GM21447 (cell line): ENCODE results near the gene CCNYL1.
"Not testable (repeated sequence)": the region's sequence is repeated elsewhere in the genome, so short reads cannot be mapped to it uniquely, and the experiment has no call there.

Source experiments
- ATAC-seq: cut with Tn5 transposase; IDR thresholded peaks from one replicate; pipeline ENCODE4 v1.9.1; 2021; ENCODE audit not compliant: unreplicated experiment

CCNYL1 gene

GRCh38 chr2:207710814-207711740, at the start of gene CCNYL1:
Gene CCNYL1 (plus strand): TSS chr2:207711640. CDS start chr2:207711897, 257 bp downstream.
- ATAC-seq, result peak; percentile 95

GRCh38 chr2:207662203-207662602, 49.2 kb upstream of the CCNYL1 start:
- peak; percentile 91 for ATAC-seq

GRCh38 chr2:207663870-207664545, 47.4 kb upstream of the CCNYL1 start:
- no peak for ATAC-seq

GRCh38 chr2:207670887-207671286, 40.6 kb upstream of the CCNYL1 start:
- no peak for ATAC-seq

GRCh38 chr2:207673431-207673830, 38.0 kb upstream of the CCNYL1 start:
- no peak for ATAC-seq

- no peak for ATAC-seq
Measured at GRCh38 chr2:207674266-207674774, 37.1 kb upstream of the CCNYL1 start.

- no peak for ATAC-seq
Measured at GRCh38 chr2:207674826-207675225, 36.6 kb upstream of the CCNYL1 start.

- no peak for ATAC-seq
Measured at GRCh38 chr2:207676827-207677354, 34.5 kb upstream of the CCNYL1 start.

- no peak for ATAC-seq
Measured at GRCh38 chr2:207681431-207681830, 30.0 kb upstream of the CCNYL1 start.

GRCh38 chr2:207682557-207682956, 28.9 kb upstream of the CCNYL1 start:
- ATAC-seq, result no peak

- ATAC-seq, result no peak
Measured at GRCh38 chr2:207683438-207683837, 28.0 kb upstream of the CCNYL1 start.

GRCh38 chr2:207683879-207684627, 27.4 kb upstream of the CCNYL1 start:
- no peak for ATAC-seq

- no peak for ATAC-seq
Measured at GRCh38 chr2:207686812-207687211, 24.6 kb upstream of the CCNYL1 start.

GRCh38 chr2:207688597-207688996, 22.8 kb upstream of the CCNYL1 start:
- no peak for ATAC-seq

GRCh38 chr2:207690845-207691461, 20.5 kb upstream of the CCNYL1 start:
- ATAC-seq, result not testable (repeated sequence)

- peak; percentile 63 for ATAC-seq
Measured at GRCh38 chr2:207692206-207693065, 19.0 kb upstream of the CCNYL1 start.

GRCh38 chr2:207693641-207694249, 17.7 kb upstream of the CCNYL1 start:
- no peak for ATAC-seq

- ATAC-seq, result no peak
Measured at GRCh38 chr2:207694811-207695281, 16.6 kb upstream of the CCNYL1 start.

GRCh38 chr2:207695293-207695692, 16.1 kb upstream of the CCNYL1 start:
- no peak for ATAC-seq
